SIG-M5 (cell line): Measurements from ENCODE around the gene BCAS4.

Experiments
- DNase-seq: peaks from one replicate; lab custom pipeline; 2025; lab: John Stamatoyannopoulos, UW

Gene BCAS4

GRCh38 chr20:50911716-50912115 is 116.9 kb downstream of the BCAS4 start:
- DNase-seq: no peak

- DNase-seq: no peak
Observed at GRCh38 chr20:50913690-50914375, 119.0 kb downstream of the BCAS4 start.

- no peak for DNase-seq
Observed at GRCh38 chr20:50915424-50915823, 120.6 kb downstream of the BCAS4 start.

DNA sequence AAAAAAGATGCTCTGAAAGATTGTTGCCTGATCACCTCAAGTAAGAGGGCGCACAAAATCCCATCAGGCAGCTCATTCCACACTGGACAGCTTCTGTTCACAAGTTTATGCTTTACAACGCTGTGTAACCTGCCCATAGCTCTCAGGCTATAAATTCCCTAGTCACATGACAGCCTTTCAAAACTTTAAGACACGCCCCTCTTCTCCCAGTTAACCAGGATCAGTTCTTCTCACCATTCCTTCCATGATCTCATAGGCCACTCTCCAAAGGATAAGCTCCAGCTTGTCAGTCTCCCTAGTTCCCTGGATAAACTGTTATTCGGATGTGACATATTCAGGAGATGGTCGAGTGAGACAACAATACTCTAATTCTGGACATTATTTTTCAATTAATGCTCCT is 121.4 kb downstream of the BCAS4 start:
- DNase-seq: no peak

GRCh38 chr20:50916934-50917333 is 122.1 kb downstream of the BCAS4 start:
- no peak for DNase-seq

GRCh38 chr20:50918403-50918802 is 123.5 kb downstream of the BCAS4 start:
- DNase-seq: no peak

DNA sequence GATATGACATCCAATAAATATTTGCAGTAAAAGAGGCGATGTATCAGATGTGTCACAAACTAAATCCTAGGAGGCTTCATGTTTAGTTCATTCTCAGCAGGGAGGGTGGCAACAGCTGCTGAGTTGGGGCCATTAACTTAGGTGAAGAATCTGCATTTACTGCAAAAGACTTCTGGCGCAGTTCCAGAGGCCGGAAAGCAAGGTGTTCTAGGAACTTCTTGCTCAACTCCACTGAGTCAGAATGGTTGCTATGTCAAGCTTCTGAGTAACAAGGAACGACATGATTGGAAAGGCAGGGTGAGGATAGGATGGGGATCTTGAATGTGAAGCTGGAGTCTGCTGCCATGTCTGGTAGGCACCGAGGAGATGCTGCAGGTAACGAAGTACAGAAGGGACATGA is 124.7 kb downstream of the BCAS4 start:
- no peak for DNase-seq

DNA sequence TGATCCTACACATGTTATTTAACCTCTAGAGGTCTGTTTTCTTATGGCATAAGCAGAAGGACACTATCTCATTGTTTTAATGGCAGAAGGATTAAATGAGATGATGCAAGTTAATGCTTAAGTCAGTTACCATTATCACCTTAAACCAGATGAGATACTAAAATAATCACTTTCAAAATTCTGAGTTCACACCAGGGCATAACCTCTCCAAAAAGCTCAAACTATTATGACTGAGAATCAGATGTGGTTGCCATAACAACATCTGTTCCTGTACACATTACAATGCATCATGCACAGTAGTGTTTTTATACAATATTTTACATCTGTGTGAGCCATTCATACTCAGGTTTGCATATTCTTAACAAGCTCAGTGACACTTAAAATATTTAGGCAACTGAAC is 126.1 kb downstream of the BCAS4 start:
- DNase-seq: no peak

- DNase-seq: no peak
Observed at GRCh38 chr20:50921803-50922501, 127.1 kb downstream of the BCAS4 start.

DNA sequence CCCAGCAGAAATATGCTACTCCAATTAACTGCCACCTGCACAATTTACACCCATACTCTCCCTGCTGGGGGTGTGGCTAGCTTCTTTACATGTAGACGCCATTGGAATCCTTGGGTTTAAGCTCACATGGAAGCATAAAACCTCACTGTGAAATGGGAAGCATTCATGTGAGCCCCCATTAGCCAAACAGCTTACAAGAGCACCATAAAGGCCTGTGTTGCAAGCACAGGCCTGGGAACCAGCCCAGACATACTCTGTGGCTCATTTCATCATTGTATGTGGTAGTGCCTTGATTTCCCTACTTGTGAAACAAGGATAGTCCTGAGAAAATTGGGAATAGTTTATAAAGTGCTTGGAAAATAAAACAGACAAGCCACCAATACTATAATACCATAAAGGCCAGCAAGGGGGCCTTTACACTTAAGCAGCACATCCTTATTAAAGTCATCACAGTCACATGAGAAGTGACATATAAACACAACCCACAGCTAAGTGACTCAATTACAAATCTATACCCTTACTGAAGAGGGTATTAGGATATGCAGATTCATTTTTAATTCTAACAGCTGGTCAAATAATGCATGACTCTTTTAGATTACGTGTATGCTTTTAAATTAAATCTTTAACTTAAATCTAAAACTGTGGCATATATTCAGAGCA is 129.5 kb downstream of the BCAS4 start:
- no peak for DNase-seq

DNA sequence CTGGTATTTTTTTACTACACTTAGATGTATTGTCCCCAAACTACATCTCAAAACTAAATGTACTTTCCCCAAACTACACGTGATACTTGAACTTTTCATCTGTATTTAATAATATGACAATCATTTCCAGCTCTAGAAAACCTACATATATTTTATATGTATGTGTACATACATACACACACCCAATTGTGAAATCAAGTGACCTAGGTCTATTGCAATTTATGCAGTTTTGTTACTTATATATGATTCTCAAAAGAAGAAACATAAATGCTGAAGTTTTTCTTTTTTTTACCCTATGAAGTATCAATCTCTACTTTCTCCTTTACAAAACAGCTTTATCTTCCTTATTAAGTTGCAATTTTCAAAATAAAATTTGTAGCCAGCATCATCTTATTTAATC is 131.7 kb downstream of the BCAS4 start:
- DNase-seq: no peak
